Fibroblast of mammary gland (primary cell): Measurements from ENCODE around the gene MVP.

Source experiments
- DNase-seq: peaks from one replicate; pipeline ENCODE4 v3.0.0-alpha.2; 2010; ENCODE audit warnings: low read depth
- H3K4me3 ChIP-seq: 2 replicates; pipeline ENCODE4 v1.5.1; 2011; ENCODE audit warnings: low read depth, mild to moderate bottlenecking, low read length, moderate library complexity; ENCODE audit not compliant: control insufficient read depth
- CTCF ChIP-seq: conservative IDR thresholded peaks from 2 replicates; pipeline ENCODE4 v1.5.1; 2011; ENCODE audit warnings: low read depth, low read length, inconsistent platforms; ENCODE audit not compliant: control insufficient read depth, insufficient read depth

MVP gene

GRCh38 chr16:29896841-29897240 is 76.6 kb downstream of the MVP start:
- no peak overlapping the region for H3K4me3 ChIP-seq
- DNase-seq, result no peak
- TF ChIP-seq CTCF, result no peak

GRCh38 chr16:29897333-29897732 is 77.1 kb downstream of the MVP start:
- H3K4me3 ChIP-seq, result no peak overlapping the region
- no peak for TF ChIP-seq CTCF
- DNase-seq, result no peak
